ENCODE measurements around the gene SERBP1.

- no peak for TF ChIP-seq CTCF (IDR thresholded peaks at IDR 0.05)
- no peak for TF ChIP-seq ZFX (IDR thresholded peaks at IDR 0.05; ENCODE audit: borderline replicate concordance)
Observed at GRCh38 chr1:67468066-67468718, 38.0 kb upstream of the SERBP1 start.

All from 22Rv1 (cell line).